A673 (cell line): ENCODE measurements around the gene SLC39A8. TPM values are rescaled to one million over a fixed set of nuclear protein-coding genes. Genes with fewer than 3 reads are reported as not detected.
A peak's percentile ranks its signal among the peaks of the same experiment; 100 is the strongest.

Experiments used
- BruUV-seq: library from RNA; stranded (reverse); fragments of 400-500 nt; replicated peaks from 2 replicates; lab custom pipeline; 2021; lab: Mats Ljungman, UMichigan
- CTCF ChIA-PET: fragments of 300-600 bp; sonication (Branson Sonifier 250); formaldehyde crosslinking; loops from one replicate; lab custom pipeline; 2022; ENCODE audit warnings: antibody characterized with exemption; lab: Charles Lee
- POLR2A ChIA-PET: fragments of 300-600 bp; sonication (Branson Sonifier 250); formaldehyde crosslinking; loops from one replicate; lab custom pipeline; 2022; ENCODE audit warnings: antibody characterized with exemption; ENCODE audit not compliant: low non-redundant PET; lab: Charles Lee
- DNase-seq: peaks from one replicate; pipeline ENCODE4 v3.0.0-alpha.2; 2015; ENCODE audit warnings: low spot score
- H3K27ac ChIP-seq: fragments of 200-600 bp; sonication (generic); 2 replicates; pipeline ENCODE4 v1.5.1; 2016; ENCODE audit warnings: mixed run types, low read depth, mild to moderate bottlenecking, mixed read lengths, antibody characterized with exemption, low read length; ENCODE audit not compliant: poor library complexity, severe bottlenecking
- H3K27me3 ChIP-seq: fragments of 200-600 bp; sonication (generic); replicated peaks from 2 replicates; pipeline ENCODE4 v1.6.1; 2017; ENCODE audit warnings: mixed run types, low read depth, mild to moderate bottlenecking, mixed read lengths, antibody characterized with exemption, low read length; ENCODE audit not compliant: insufficient read depth, poor library complexity
- H3K36me3 ChIP-seq: fragments of 200-600 bp; sonication (generic); 2 replicates; pipeline ENCODE4 v1.6.1; 2016; ENCODE audit warnings: mixed run types, mild to moderate bottlenecking, mixed read lengths, antibody characterized with exemption, low read length; ENCODE audit not compliant: insufficient read depth, poor library complexity, severe bottlenecking
- H3K4me1 ChIP-seq: fragments of 200-600 bp; sonication (generic); 2 replicates; pipeline ENCODE4 v1.6.1; 2017; ENCODE audit warnings: mixed run types, mild to moderate bottlenecking, mixed read lengths, antibody characterized with exemption, low read length; ENCODE audit not compliant: insufficient read depth, poor library complexity, severe bottlenecking
- H3K4me3 ChIP-seq: fragments of 200-600 bp; sonication (generic); 2 replicates; pipeline ENCODE4 v1.5.1; 2016; ENCODE audit warnings: low read depth, mixed run types, mild to moderate bottlenecking, mixed read lengths, low read length; ENCODE audit not compliant: poor library complexity, severe bottlenecking
- H3K9me3 ChIP-seq: fragments of 200-600 bp; sonication (generic); 2 replicates; pipeline ENCODE4 v1.6.1; 2016; ENCODE audit warnings: mixed run types, low read depth, mild to moderate bottlenecking, mixed read lengths, antibody characterized with exemption, low read length; ENCODE audit not compliant: poor library complexity, severe bottlenecking
- CTCF ChIP-seq: fragments of 300-800, 200-600 bp; sonication (generic); conservative IDR thresholded peaks from 2 replicates; pipeline ENCODE4 v1.5.1; 2017; ENCODE audit warnings: low read depth, mild to moderate bottlenecking, antibody characterized with exemption, low read length, moderate library complexity, mixed read lengths
- EZH2 ChIP-seq: fragments of 200-600 bp; sonication (generic); IDR thresholded peaks from 2 replicates; pipeline ENCODE4 v1.6.1; 2017; ENCODE audit warnings: borderline replicate concordance, low read depth, mild to moderate bottlenecking, mixed read lengths, antibody characterized with exemption, low read length; ENCODE audit not compliant: poor library complexity, severe bottlenecking
- intact Hi-C: fragments of 100-400 bp; cut with micrococcal nuclease; formaldehyde crosslinking; loops from one replicate; pipeline ENCODE4 v1.10.0; 2022; ENCODE audit not compliant: unreplicated experiment
- total RNA-seq: library from RNA; stranded (reverse); gene quantifications from 2 replicates; pipeline ENCODE4 v1.2.3, GENCODE V29; 2021

Gene SLC39A8
- total RNA-seq, 1 experiment from 2014 or later: 12.3 TPM

DNA sequence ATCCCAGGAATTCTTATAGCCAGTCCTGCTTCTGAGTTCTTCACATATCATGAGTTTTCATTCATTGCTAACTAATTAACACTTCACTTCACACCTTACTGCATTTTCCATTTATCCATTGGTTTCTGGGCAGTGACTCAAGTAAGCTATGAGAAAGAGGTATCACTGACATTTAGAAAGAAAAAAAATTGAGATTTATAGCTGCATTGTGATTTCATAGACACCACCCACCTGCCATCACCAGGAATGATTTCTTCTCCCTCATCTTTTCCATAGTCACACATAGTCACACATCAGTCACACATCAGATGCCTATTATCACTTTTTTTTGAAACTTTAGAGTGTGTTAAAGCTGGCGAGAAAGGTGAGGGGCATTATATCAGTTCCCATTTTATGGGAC is 121.8 kb downstream of the SLC39A8 start:
- Histone ChIP-seq H3K4me3 (no peak overlapping the region), H3K9me3 (no peaks in the 10 kb centered on the region), H3K27ac (no peak overlapping the region), H3K4me1 (no peaks in the 10 kb centered on the region), H3K36me3 (no peaks in the 10 kb centered on the region), H3K27me3 (no peaks in the 10 kb centered on the region)
- BruUV-seq: no TSS peak
- intact Hi-C loops: no loop called here
- TF ChIP-seq EZH2 (no peak), CTCF (no peak)
- ChIA-PET POLR2A (no interaction called here), CTCF (no interaction called here)
- DNase-seq: no peak

DNA sequence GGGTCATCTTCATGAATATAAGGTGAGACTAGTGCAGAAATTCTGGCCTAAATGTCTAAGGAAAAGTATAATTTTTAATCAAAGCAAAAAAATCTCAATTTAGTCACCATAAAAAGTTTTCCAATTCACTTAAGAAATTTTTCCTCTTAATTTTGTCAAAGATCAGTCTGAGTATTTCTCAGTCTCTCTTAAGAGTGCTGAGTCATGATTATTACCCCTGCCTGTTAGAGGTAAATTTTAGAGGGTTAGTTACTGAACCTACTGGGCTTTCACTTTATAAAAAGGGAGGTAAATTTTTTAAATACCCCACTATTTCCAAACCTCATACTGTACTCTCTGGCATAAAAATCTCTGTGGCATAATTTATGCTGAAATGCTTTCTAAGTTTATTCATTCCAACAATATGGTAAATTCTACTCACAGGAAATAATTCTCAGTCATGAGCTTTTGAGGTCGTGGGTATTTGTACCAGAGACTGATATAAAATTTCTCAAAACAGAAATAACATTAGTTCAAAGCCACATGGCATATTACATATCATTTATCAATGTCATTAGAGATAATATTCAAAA is 122.4 kb downstream of the SLC39A8 start:
- Histone ChIP-seq H3K27me3 (no peaks in the 10 kb centered on the region), H3K36me3 (no peaks in the 10 kb centered on the region), H3K4me3 (no peak overlapping the region), H3K4me1 (no peaks in the 10 kb centered on the region), H3K9me3 (no peaks in the 10 kb centered on the region), H3K27ac (no peak overlapping the region)
- intact Hi-C loops: no loop called here
- no TSS peak for BruUV-seq
- DNase-seq: no peak
- CTCF ChIA-PET: no interaction called here
- POLR2A ChIA-PET: no interaction called here
- TF ChIP-seq CTCF (no peak), EZH2 (no peak)

- TF ChIP-seq CTCF (no peak), EZH2 (no peak)
- peak; percentile 42 for DNase-seq
- Histone ChIP-seq H3K4me3 (no peak overlapping the region), H3K36me3 (no peaks in the 10 kb centered on the region), H3K27me3 (no peaks in the 10 kb centered on the region), H3K9me3 (no peaks in the 10 kb centered on the region), H3K27ac (no peak overlapping the region), H3K4me1 (no peaks in the 10 kb centered on the region)
- ChIA-PET CTCF (no interaction called here), POLR2A (no interaction called here)
- intact Hi-C loops: no loop called here
- no TSS peak for BruUV-seq
These were observed 126.2 kb downstream of the SLC39A8 start for GRCh38 chr4:102219129-102219528.
